Effector memory CD8-positive, alpha-beta T cell (primary cell): ENCODE results near the gene PROKR1.
"Not testable (repeated sequence)": the region's sequence is repeated elsewhere in the genome, so short reads cannot be mapped to it uniquely, and the experiment has no call there.

Experiments used
- ATAC-seq: fragments of 150-1000 bp; cut with Tn5 transposase; replicated peaks from 2 replicates; pipeline ENCODE4 v1.10.0; 2021; ENCODE audit warnings: mild to moderate bottlenecking, moderate library complexity
- DNase-seq, 3 experiments: peaks; one replicate each; pipeline ENCODE4 v3.0.0; 2021
- H3K27ac Mint-ChIP-seq, 2 donors: one replicate each; pipeline ENCODE4 v1.8.0; 2022; ENCODE audit warnings: mild to moderate bottlenecking in 2 of 2, mixed read lengths in 2 of 2, moderate library complexity in 2 of 2
- H3K27me3 Mint-ChIP-seq, 2 donors: one replicate each; pipeline ENCODE4 v1.8.0; 2022; ENCODE audit warnings: mixed read lengths in 2 of 2
- H3K36me3 Mint-ChIP-seq: one replicate; pipeline ENCODE4 v1.8.0; 2022; ENCODE audit warnings: mild to moderate bottlenecking, moderate library complexity, mixed read lengths; ENCODE audit not compliant: insufficient read depth
- H3K4me1 Mint-ChIP-seq, 2 donors: one replicate each; pipeline ENCODE4 v1.8.0; 2022; ENCODE audit warnings: low read depth in 2 of 2, mixed read lengths in 2 of 2
- H3K4me3 Mint-ChIP-seq, 2 donors: one replicate each; pipeline ENCODE4 v1.8.0; 2022; ENCODE audit warnings: mild to moderate bottlenecking in 2 of 2, mixed read lengths in 2 of 2, moderate library complexity in 2 of 2
- H3K9me3 Mint-ChIP-seq, 2 donors: one replicate each; pipeline ENCODE4 v1.8.0; 2022; ENCODE audit warnings: mixed read lengths in 2 of 2

The PROKR1 gene

DNA sequence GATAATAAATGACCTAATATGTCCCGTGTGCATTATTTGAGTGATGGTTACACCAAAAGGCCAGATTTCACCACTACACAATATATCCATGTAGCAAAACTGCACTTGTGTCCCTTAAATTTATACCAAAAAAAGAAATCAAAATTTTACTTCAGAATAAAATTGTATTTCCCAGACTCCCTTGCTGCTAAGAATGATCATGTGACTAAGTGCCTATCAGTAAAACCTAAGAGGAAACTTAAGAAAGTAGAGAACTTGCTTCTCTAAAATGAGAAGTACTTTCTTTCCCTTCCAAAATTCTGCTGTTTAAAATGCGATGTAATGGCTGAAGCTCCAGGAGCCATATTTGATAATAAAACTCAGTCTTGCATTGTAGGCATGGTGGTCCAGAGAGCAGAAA lies 24.0 kb downstream of the PROKR1 start:
- H3K36me3 Mint-ChIP-seq: no peaks in the 10 kb centered on the region
- H3K27ac Mint-ChIP-seq: no peak overlapping the region
- no peaks in the 10 kb centered on the region for H3K9me3 Mint-ChIP-seq
- H3K27me3 Mint-ChIP-seq: peaks cover 43 to 49% of the 10 kb centered on the region in 2 donors
- DNase-seq: no peak
- no peaks in the 10 kb centered on the region for H3K4me1 Mint-ChIP-seq
- no peak overlapping the region for H3K4me3 Mint-ChIP-seq
- no peak for ATAC-seq

DNA sequence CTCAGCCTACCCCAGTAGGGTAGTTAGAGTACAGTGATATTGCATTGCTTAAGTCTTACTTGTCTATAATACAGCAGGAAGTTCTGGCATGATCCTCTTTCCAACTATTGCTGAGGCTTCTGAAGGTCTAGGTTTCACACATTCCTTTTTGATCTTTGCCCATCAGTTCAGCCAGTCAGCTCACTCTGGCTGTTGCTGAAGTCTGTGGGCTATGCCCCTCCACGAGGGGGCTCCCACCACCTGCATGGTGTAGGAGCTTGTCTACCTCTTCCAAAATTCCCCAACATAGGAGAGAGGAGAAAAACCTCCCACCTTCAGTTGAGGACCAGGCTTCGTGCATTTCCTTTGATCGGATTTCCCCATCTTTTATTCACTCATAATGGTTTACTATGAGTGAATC lies 26.3 kb downstream of the PROKR1 start:
- no peaks in the 10 kb centered on the region for H3K36me3 Mint-ChIP-seq
- no peak overlapping the region for H3K4me3 Mint-ChIP-seq
- H3K27me3 Mint-ChIP-seq: peaks cover 36 to 47% of the 10 kb centered on the region in 2 donors
- DNase-seq (no peak), ATAC-seq (no peak)
- H3K9me3 Mint-ChIP-seq: no peaks in the 10 kb centered on the region
- no peaks in the 10 kb centered on the region for H3K4me1 Mint-ChIP-seq
- H3K27ac Mint-ChIP-seq: no peak overlapping the region

DNA sequence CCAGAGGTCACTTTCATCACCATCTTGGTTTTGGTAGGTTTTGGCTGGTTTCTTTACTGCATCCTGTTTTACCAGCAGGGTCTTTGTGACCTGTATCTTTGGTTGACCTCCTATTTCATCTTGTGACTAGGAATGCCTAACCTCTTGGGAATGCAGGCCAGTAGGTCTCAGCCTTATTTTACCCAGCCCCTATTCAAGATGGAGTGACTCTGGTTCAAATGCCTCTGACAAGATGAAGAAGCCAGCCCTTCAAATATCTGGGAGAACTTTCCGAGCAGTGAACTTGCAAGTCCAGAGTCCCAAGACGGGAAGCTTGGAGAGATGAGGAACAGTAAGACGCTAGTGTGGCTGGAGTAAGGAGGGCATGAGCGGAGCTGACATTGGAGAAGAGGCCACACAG lies 28.6 kb downstream of the PROKR1 start:
- H3K4me1 Mint-ChIP-seq: no peaks in the 10 kb centered on the region
- ATAC-seq (no peak), DNase-seq (no peak)
- no peak overlapping the region for H3K27ac Mint-ChIP-seq
- no peaks in the 10 kb centered on the region for H3K9me3 Mint-ChIP-seq
- H3K36me3 Mint-ChIP-seq: no peaks in the 10 kb centered on the region
- no peak overlapping the region for H3K4me3 Mint-ChIP-seq
- H3K27me3 Mint-ChIP-seq: peaks cover 21 to 45% of the 10 kb centered on the region in 2 donors

DNA sequence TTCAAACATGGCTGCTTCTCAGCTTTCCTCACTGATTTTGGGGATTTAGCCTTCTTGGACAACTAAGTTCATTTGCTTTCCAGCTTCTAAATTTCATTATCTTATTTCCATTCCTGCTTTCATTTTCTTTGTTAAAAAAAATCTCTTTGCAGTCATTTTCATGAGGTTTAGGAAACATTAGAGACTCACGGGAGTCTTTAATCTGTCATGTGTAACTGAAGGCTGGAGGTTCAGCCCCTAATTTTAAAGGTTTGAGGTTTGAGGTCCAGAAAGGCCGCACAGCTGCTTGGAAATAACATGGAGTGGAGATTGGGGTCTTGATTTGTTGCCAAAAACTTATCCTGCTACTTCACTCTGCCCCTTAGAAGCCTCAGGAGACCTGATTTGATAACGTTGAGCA lies 30.3 kb downstream of the PROKR1 start:
- no peak for DNase-seq
- Mint-ChIP-seq H3K27ac (no peak overlapping the region), H3K4me3 (no peak overlapping the region), H3K4me1 (no peaks in the 10 kb centered on the region), H3K9me3 (no peaks in the 10 kb centered on the region), H3K27me3 (peaks cover 21 to 45% of the 10 kb centered on the region in 2 donors), H3K36me3 (no peaks in the 10 kb centered on the region)
- ATAC-seq: no peak

- DNase-seq (no peak), ATAC-seq (no peak)
- Mint-ChIP-seq H3K9me3 (no peaks in the 10 kb centered on the region), H3K27ac (no peak overlapping the region), H3K4me1 (no peaks in the 10 kb centered on the region), H3K27me3 (peaks cover 28 to 40% of the 10 kb centered on the region in 2 donors), H3K36me3 (no peaks in the 10 kb centered on the region), H3K4me3 (no peak overlapping the region)
Observed at GRCh38 chr2:68675470-68675869, 32.1 kb downstream of the PROKR1 start.

GRCh38 chr2:68677837-68678236 lies 34.5 kb downstream of the PROKR1 start:
- not testable (repeated sequence) for H3K4me1 Mint-ChIP-seq, ATAC-seq, H3K27ac Mint-ChIP-seq, DNase-seq, H3K36me3 Mint-ChIP-seq, H3K9me3 Mint-ChIP-seq, H3K4me3 Mint-ChIP-seq
- H3K27me3 Mint-ChIP-seq: peaks cover 37 to 46% of the 10 kb centered on the region in 2 donors

- Mint-ChIP-seq H3K27me3 (peaks cover 40 to 45% of the 10 kb centered on the region in 2 donors), H3K27ac (peak overlapping the region in 1 of 2 donors; percentile 32), H3K4me3 (peak overlapping the region; percentile 43 to 51)
- DNase-seq: peak in 2 of 3 experiments; percentile 1 to 3
- not testable (repeated sequence) for H3K9me3 Mint-ChIP-seq, H3K36me3 Mint-ChIP-seq, H3K4me1 Mint-ChIP-seq, ATAC-seq
Observed at GRCh38 chr2:68679166-68679916, 36.0 kb downstream of the PROKR1 start.

DNA sequence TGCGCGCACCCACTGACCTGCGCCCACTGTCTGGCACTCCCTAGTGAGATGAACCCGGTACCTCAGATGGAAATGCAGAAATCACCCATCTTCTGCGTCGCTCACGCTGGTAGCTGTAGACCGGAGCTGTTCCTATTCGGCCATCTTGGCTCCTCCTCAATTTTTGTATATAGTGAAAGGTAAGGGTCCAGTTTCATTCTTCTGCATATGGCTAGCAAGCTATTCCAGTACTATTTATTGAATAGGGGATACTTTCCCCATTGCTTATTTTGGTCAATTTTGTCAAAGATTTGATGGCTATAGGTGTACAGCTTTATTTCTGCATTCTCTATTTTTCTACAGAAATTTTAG lies 36.5 kb downstream of the PROKR1 start:
- peak overlapping the region in 1 of 2 donors; percentile 32 for H3K27ac Mint-ChIP-seq
- peak overlapping the region; percentile 43 to 51 for H3K4me3 Mint-ChIP-seq
- not testable (repeated sequence) for H3K36me3 Mint-ChIP-seq, ATAC-seq, H3K4me1 Mint-ChIP-seq, H3K9me3 Mint-ChIP-seq, DNase-seq
- H3K27me3 Mint-ChIP-seq: peaks cover 36 to 45% of the 10 kb centered on the region in 2 donors

GRCh38 chr2:68684197-68684596 lies 40.8 kb downstream of the PROKR1 start:
- Mint-ChIP-seq H3K4me3 (no peak overlapping the region), H3K4me1 (no peaks in the 10 kb centered on the region), H3K27me3 (peaks cover 40 to 43% of the 10 kb centered on the region in 2 donors), H3K9me3 (no peaks in the 10 kb centered on the region), H3K27ac (no peak overlapping the region), H3K36me3 (peaks cover 4% of the 10 kb centered on the region)
- ATAC-seq: no peak
- DNase-seq: no peak

DNA sequence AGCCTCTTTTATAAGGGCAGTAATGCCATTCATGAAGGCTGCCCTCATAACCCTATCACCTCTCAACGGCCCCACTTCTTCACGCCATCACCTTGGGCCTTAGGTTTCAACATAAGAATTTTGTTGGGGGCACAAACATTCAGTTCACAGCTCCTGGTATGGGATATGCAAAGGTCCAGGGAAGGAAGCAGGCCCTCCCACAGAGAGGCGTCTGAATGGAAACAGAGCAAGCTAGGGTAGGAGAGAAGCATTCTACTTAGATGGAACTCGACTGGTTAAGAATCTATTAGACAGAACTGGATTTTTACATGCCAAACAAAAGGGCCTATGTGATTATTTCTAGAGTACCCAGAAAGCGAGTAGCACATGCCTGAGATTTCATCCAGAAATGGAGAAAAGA lies 42.8 kb downstream of the PROKR1 start:
- H3K9me3 Mint-ChIP-seq: no peaks in the 10 kb centered on the region
- peaks cover 31 to 32% of the 10 kb centered on the region in 2 donors for H3K27me3 Mint-ChIP-seq
- peaks cover 3 to 5% of the 10 kb centered on the region in 2 donors for H3K4me1 Mint-ChIP-seq
- DNase-seq: no peak
- H3K4me3 Mint-ChIP-seq: no peak overlapping the region
- peaks cover 4% of the 10 kb centered on the region for H3K36me3 Mint-ChIP-seq
- ATAC-seq: no peak
- no peak overlapping the region for H3K27ac Mint-ChIP-seq

GRCh38 chr2:68687018-68687417 lies 43.6 kb downstream of the PROKR1 start:
- ATAC-seq (no peak), DNase-seq (no peak)
- peaks cover 4% of the 10 kb centered on the region for H3K36me3 Mint-ChIP-seq
- no peaks in the 10 kb centered on the region for H3K9me3 Mint-ChIP-seq
- no peak overlapping the region for H3K4me3 Mint-ChIP-seq
- H3K27me3 Mint-ChIP-seq: peaks cover 29 to 31% of the 10 kb centered on the region in 2 donors
- H3K4me1 Mint-ChIP-seq: peaks cover 3 to 5% of the 10 kb centered on the region in 2 donors
- H3K27ac Mint-ChIP-seq: no peak overlapping the region

DNA sequence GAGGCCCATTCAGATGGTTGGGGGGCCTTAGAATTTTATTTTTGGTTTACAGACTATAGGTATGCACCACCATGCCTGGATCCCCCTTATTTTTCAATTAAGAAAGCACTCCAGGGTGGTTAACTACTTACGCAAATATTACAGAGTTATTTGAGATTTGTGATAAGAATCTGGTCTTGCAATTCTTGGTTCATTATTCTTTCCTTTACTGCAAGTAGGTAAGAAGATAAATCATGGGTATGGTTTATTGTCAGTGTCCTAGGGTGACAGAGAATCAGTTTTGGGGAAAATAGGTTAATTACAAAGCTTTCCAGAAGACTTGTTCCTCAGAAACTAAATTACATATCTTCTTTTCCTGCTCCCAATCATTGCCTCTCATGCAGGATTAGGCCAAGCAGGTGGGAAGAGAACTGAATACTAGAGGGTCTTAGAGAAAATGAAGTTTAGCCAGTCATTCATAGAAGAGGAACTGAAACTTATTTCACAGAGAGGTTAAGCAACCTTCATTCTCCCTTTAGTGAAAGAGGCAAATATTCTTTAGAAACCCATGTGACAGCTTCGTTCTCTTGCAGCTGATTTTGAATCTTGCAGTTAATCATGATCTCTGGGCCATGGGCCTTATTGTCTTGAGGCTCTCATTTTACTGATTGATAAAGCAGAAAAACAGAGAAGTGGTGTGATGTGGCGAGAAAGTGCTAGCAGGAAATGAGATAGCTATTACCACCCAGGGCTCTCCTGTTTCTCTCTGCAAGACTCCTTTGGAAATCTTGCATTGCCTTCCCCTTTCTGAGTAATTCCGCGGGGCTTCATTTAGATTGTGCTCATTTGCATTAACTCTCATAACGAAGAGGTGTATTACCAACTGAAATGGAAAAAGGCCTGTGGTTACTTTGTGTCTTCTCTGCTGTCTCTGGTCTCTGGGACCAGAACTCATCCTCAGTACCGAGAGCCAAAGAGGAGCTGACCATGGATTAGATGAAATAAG lies 46.5 kb downstream of the PROKR1 start:
- Mint-ChIP-seq H3K27me3 (peaks cover 25 to 47% of the 10 kb centered on the region in 2 donors), H3K4me3 (no peak overlapping the region), H3K4me1 (peaks cover 3 to 5% of the 10 kb centered on the region in 2 donors), H3K9me3 (no peaks in the 10 kb centered on the region), H3K36me3 (peaks cover 4% of the 10 kb centered on the region), H3K27ac (no peak overlapping the region)
- DNase-seq (no peak), ATAC-seq (peak; percentile 14)

- no peak overlapping the region for H3K27ac Mint-ChIP-seq
- peaks cover 34 to 56% of the 10 kb centered on the region in 2 donors for H3K27me3 Mint-ChIP-seq
- DNase-seq (no peak), ATAC-seq (no peak)
- no peaks in the 10 kb centered on the region for H3K9me3 Mint-ChIP-seq
- H3K4me1 Mint-ChIP-seq: peaks cover 3 to 5% of the 10 kb centered on the region in 2 donors
- no peak overlapping the region for H3K4me3 Mint-ChIP-seq
- H3K36me3 Mint-ChIP-seq: peaks cover 4% of the 10 kb centered on the region
Observed at GRCh38 chr2:68690851-68691250, 47.5 kb downstream of the PROKR1 start.
